GM23248 (cell line): ENCODE measurements around the gene WFS1. TPM values are rescaled to one million over a fixed set of nuclear protein-coding genes. Genes with fewer than 3 reads are reported as not detected.

Experiments
- DNase-seq: peaks from one replicate; pipeline ENCODE4 v3.0.0-alpha.2; 2015
- H2AFZ ChIP-seq: fragments of 200-600 bp; sonication (generic); 2 replicates; pipeline ENCODE4 v1.6.1; 2016; ENCODE audit warnings: antibody characterized with exemption
- H3F3A ChIP-seq: fragments of 200-600 bp; sonication (generic); 2 replicates; pipeline ENCODE4 v1.6.1; 2016; ENCODE audit warnings: mild to moderate bottlenecking, antibody characterized with exemption, mixed run types; ENCODE audit not compliant: insufficient read depth
- H3K27ac ChIP-seq: fragments of 200-600 bp; sonication (generic); 2 replicates; pipeline ENCODE4 v1.5.1; 2016; ENCODE audit warnings: mild to moderate bottlenecking
- H3K27me3 ChIP-seq: fragments of 200-600 bp; sonication (generic); replicated peaks from 2 replicates; pipeline ENCODE4 v1.6.1; 2016; ENCODE audit warnings: mild to moderate bottlenecking; ENCODE audit not compliant: insufficient read depth
- H3K36me3 ChIP-seq: fragments of 200-600 bp; sonication (generic); 2 replicates; pipeline ENCODE4 v1.6.1; 2016; ENCODE audit warnings: low read depth, mild to moderate bottlenecking
- H3K4me1 ChIP-seq: fragments of 200-600 bp; sonication (generic); 2 replicates; pipeline ENCODE4 v1.6.1; 2016; ENCODE audit warnings: mild to moderate bottlenecking; ENCODE audit not compliant: insufficient read depth
- H3K4me2 ChIP-seq: fragments of 200-600 bp; sonication (generic); one replicate; pipeline ENCODE4 v1.6.1; 2016; ENCODE audit warnings: mild to moderate bottlenecking; ENCODE audit not compliant: unreplicated experiment
- H3K4me3 ChIP-seq: fragments of 200-600 bp; sonication (generic); 2 replicates; pipeline ENCODE4 v1.5.1; 2016; ENCODE audit warnings: mild to moderate bottlenecking
- H3K79me2 ChIP-seq: fragments of 200-600 bp; sonication (generic); 2 replicates; pipeline ENCODE4 v1.6.1; 2016; ENCODE audit warnings: mild to moderate bottlenecking; ENCODE audit not compliant: insufficient read depth
- H3K9ac ChIP-seq: fragments of 200-600 bp; sonication (generic); 2 replicates; pipeline ENCODE4 v1.6.1; 2016; ENCODE audit warnings: mild to moderate bottlenecking
- H3K9me2 ChIP-seq: fragments of 200-600 bp; sonication (generic); 2 replicates; pipeline ENCODE4 v1.6.1; 2016; ENCODE audit warnings: mixed run types, mild to moderate bottlenecking, moderate library complexity; ENCODE audit not compliant: insufficient read depth
- H3K9me3 ChIP-seq: fragments of 200-600 bp; sonication (generic); one replicate; pipeline ENCODE4 v1.6.1; 2017; ENCODE audit warnings: low read depth
- H4K20me1 ChIP-seq: fragments of 200-600 bp; sonication (generic); 2 replicates; pipeline ENCODE4 v1.6.0; 2016; ENCODE audit not compliant: insufficient read depth
- EZH2 ChIP-seq: fragments of 200-600 bp; sonication (generic); IDR thresholded peaks from 2 replicates; pipeline ENCODE4 v1.6.1; 2018; ENCODE audit warnings: antibody characterized with exemption, mild to moderate bottlenecking; ENCODE audit not compliant: insufficient read depth, poor library complexity, severe bottlenecking
- EZH2phosphoT487 ChIP-seq: fragments of 200-600 bp; sonication (generic); IDR thresholded peaks from 2 replicates; pipeline ENCODE4 v1.6.1; 2018; ENCODE audit warnings: antibody characterized with exemption, moderate library complexity, mild to moderate bottlenecking, low read depth; ENCODE audit not compliant: insufficient read depth
- WGBS, 2 experiments: methylation state at CpG; one replicate each; pipeline ENCODE4 v1.1.6; 2015 to 2017; ENCODE audit warnings: low lambda C conversion rate in 2 of 2, low coverage in 1 of 2; ENCODE audit errors: missing lambda C conversion rate in 2 of 2; 5-methylcytosine and 5-hydroxymethylcytosine counted together
- in situ Hi-C: fragments of 300-500 bp; cut with MboI; formaldehyde crosslinking; loops from 2 replicates; pipeline ENCODE4 v1.15.0; 2020
- polyA plus RNA-seq: library from polyadenylated mRNA; unstranded; fragments of >200 nt; fragmentation: Nextera tagmentation; extraction: Ambion mirVana; gene quantifications from 2 replicates; pipeline ENCODE4 v1.2.1, GENCODE V29; 2016
- total RNA-seq: library from RNA; depleted of rRNA; stranded (reverse); fragments of >200 nt; shearing (Covaris generic); gene quantifications from 2 replicates; pipeline ENCODE4 v1.2.3, GENCODE V29; 2014

WFS1 gene
- total and polyA plus RNA-seq, 2 experiments from 2014 or later: 24.2 to 24.4 TPM

DNA sequence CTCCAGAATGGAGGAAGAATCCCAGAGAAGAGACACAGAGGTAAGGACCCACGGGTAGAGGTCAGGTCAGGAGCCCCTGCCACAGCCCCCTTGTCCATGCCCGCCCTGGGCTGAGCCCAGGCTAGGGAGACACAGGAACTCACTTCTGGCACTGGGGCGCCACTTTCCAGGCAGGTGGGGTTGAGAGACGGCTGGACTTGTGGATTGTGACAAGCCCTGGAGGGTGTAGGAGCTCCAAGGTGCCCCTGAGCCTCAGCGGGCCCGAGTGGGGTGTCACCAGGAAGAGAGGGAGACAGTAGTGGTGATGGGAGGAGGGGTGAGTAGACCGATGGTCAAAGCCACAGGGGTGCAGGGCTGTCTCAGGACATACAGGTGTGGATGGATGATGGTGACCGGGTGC, 58.9 kb downstream of the WFS1 start:
- in situ Hi-C loops: loop anchor here (5.0 kb wide), 1 partner anchor 61 kb away; the partner anchor contains the start of gene WFS1
- TF ChIP-seq EZH2 (no peak), EZH2phosphoT487 (no peak)
- Histone ChIP-seq H3K9ac (no peak overlapping the region), H3K4me1 (no peaks in the 10 kb centered on the region; the same call in 1 of the 2 replicates), H3F3A (no peaks in the 10 kb centered on the region), H3K27ac (no peak overlapping the region), H3K4me2 (no peak overlapping the region), H4K20me1 (no peaks in the 10 kb centered on the region), H3K36me3 (no peaks in the 10 kb centered on the region), H3K27me3 (0 out of 2 replicates have a peak, but pooled peaks cover 16% of the 10 kb centered on the region), H3K4me3 (no peak overlapping the region), H2AFZ (no peak overlapping the region), H3K9me3 (no peaks in the 10 kb centered on the region), H3K9me2 (no peaks in the 10 kb centered on the region), H3K79me2 (no peaks in the 10 kb centered on the region)
- 41 to 51% methylated on average over 7 to 8 of the region's 8 CpGs for WGBS, 2 experiments
- no peak for DNase-seq

DNA sequence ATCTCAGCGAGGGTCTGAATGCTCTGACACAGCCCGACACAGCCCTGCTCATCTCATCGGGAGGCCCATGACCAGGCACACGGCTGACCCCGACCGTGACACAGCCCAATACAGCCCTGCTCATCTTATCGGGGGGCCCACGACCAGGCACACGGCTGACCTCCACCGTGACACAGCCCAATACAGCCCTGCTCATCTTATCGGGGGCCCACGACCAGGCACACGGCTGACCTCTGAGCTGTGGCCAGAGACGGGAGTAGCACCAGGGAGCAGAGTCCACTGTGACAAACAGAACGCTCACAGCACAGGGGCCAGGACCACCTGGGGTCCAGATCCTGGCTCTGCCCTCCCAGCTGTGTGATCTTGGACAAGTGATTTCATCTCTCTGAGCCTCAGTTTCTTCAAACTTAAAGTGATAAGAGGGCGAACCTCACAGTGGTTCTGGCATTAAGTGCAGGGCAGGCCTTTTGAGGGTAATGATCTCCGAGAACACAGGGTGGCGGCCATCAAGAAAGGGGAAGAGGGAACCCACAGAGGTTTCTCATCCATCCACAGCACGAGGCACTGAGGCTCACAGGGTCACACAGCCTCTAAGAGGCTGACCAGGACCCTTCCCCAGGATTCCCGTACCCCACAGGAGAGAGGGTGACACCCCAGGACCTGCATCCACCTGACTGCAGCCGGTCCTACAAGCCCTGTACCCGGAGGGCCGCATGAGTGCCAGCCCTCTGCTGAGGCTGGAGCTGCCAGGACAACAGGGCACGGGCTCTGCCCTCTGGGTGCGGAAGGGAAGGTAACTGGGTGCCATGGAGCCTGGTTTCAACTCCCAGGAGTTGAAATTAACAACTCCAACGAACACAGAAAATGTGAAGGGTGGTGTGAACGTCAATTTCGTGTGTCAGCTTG, 60.1 kb downstream of the WFS1 start:
- H3K9me2 ChIP-seq: no peaks in the 10 kb centered on the region
- no peak overlapping the region for H3K4me2 ChIP-seq
- no peaks in the 10 kb centered on the region for H3F3A ChIP-seq
- no peak overlapping the region for H3K4me3 ChIP-seq
- H3K9me3 ChIP-seq: no peaks in the 10 kb centered on the region
- no peaks in the 10 kb centered on the region; the same call in 1 of the 2 replicates for H3K4me1 ChIP-seq
- DNase-seq: no peak
- no peak for TF ChIP-seq EZH2
- no peak for TF ChIP-seq EZH2phosphoT487
- H3K27me3 ChIP-seq: 0 out of 2 replicates have a peak, but pooled peaks cover 14% of the 10 kb centered on the region
- no peaks in the 10 kb centered on the region for H4K20me1 ChIP-seq
- in situ Hi-C loops: loop anchor here (5.0 to 10.0 kb wide), 2 partner anchors 62 to 215 kb away; partner anchors contain the start of gene WFS1
- no peaks in the 10 kb centered on the region for H3K79me2 ChIP-seq
- H3K9ac ChIP-seq: no peak overlapping the region
- H2AFZ ChIP-seq: no peak overlapping the region
- 51 to 56% methylated on average over 28 of the region's 28 CpGs for WGBS, 2 experiments
- no peak overlapping the region for H3K27ac ChIP-seq
- H3K36me3 ChIP-seq: no peaks in the 10 kb centered on the region

DNA sequence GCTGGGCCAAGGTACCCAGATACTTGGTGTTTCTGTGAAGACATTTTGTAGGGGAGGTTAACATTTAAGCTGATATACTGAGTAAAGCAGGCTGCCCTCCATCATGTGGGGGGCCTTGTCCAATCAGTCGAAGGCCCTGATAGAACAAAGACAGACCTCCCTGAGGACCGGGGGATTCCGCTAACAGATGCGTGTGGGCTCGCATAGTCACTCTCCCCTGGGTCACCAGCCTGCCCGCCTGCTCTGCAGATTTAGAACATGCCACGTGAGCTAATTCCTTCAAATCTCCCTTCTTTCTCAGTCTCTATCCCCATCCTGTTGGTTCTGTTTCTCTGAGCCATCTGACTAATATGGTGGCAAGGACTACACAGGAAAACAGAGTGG, 60.7 kb downstream of the WFS1 start:
- Histone ChIP-seq H3K4me1 (no peaks in the 10 kb centered on the region), H3K36me3 (no peaks in the 10 kb centered on the region), H3K79me2 (no peaks in the 10 kb centered on the region)

DNA sequence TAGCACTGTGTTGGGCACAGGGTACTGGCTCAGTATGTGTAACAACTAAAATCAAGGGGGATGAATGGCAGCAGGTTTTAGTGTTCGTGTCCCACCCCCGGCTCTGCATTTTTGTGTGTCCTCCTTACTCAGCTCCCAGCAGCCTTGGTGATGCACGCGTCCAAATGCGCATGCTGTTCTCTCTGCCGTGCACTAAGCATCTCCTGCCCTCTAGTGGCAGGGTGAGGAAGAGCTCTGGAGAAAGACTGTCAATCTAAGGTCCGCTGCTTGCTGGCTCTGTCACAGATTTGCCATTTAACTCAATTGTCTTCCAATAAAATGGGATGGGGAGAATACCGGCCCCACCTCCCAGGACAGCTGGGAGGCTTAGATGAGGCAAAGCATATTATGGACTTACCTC, 61.4 kb downstream of the WFS1 start:
- Histone ChIP-seq H3K9ac (no peak overlapping the region), H3K4me2 (no peak overlapping the region), H3K9me2 (no peaks in the 10 kb centered on the region), H3K9me3 (no peaks in the 10 kb centered on the region), H3K79me2 (no peaks in the 10 kb centered on the region), H2AFZ (no peak overlapping the region), H3K27me3 (0 out of 2 replicates have a peak, but pooled peaks cover 11% of the 10 kb centered on the region), H3K4me1 (no peaks in the 10 kb centered on the region), H4K20me1 (no peaks in the 10 kb centered on the region), H3K36me3 (no peaks in the 10 kb centered on the region), H3F3A (no peaks in the 10 kb centered on the region), H3K4me3 (no peak overlapping the region), H3K27ac (no peak overlapping the region)
- 66 to 71% methylated on average over 8 of the region's 8 CpGs for WGBS, 2 experiments
- in situ Hi-C loops: loop anchor here (10.0 kb wide), 1 partner anchor 214 kb away; no protein-coding TSS in a partner anchor
- TF ChIP-seq EZH2 (no peak), EZH2phosphoT487 (no peak)
- peak; percentile 43 for DNase-seq

More for the DNA sequence above, 60.7 kb downstream of the WFS1 start:
- Histone ChIP-seq H4K20me1 (no peaks in the 10 kb centered on the region), H3K27me3 (0 out of 2 replicates have a peak, but pooled peaks cover 11% of the 10 kb centered on the region), H3K4me2 (no peak overlapping the region), H3K9me2 (no peaks in the 10 kb centered on the region), H3K9me3 (no peaks in the 10 kb centered on the region), H2AFZ (no peak overlapping the region), H3K27ac (no peak overlapping the region), H3K9ac (no peak overlapping the region), H3K4me3 (no peak overlapping the region), H3F3A (no peaks in the 10 kb centered on the region)
- DNase-seq: no peak
- TF ChIP-seq EZH2phosphoT487 (no peak), EZH2 (no peak)
- in situ Hi-C loops: loop anchor here (10.0 kb wide), 1 partner anchor 214 kb away; no protein-coding TSS in a partner anchor
- 39 to 42% methylated on average over 6 to 7 of the region's 7 CpGs for WGBS, 2 experiments
